ENCODE results near the gene RDH11.

- TF ChIP-seq CTCF (conservative IDR thresholded peaks at IDR 0.05; ENCODE audit: low read length): no peak
- no peak for TF ChIP-seq EZH2phosphoT487 (IDR thresholded peaks at IDR 0.05; ENCODE audit: borderline replicate concordance)
Measured at GRCh38 chr14:67695394-67695949, at the start of gene RDH11.
